HCT116 (cell line): ENCODE data around the gene MAPKAPK3.

Experiments
- CBX3 ChIP-seq: IDR thresholded peaks from 2 replicates; pipeline ENCODE4 v1.6.1; 2012; ENCODE audit warnings: low read depth
- EZH2phosphoT487 ChIP-seq: fragments of 200-600 bp; IDR thresholded peaks from 2 replicates; pipeline ENCODE4 v1.6.1; 2018; ENCODE audit warnings: antibody characterized with exemption, borderline replicate concordance
- FOSL1 ChIP-seq: IDR thresholded peaks from 2 replicates; pipeline ENCODE4 v1.6.1; 2012; ENCODE audit warnings: low read depth
- JUND ChIP-seq: IDR thresholded peaks from 2 replicates; pipeline ENCODE4 v1.6.1; 2012
- POLR2A ChIP-seq: IDR thresholded peaks from 2 replicates; pipeline ENCODE4 v1.7.0; 2011; ENCODE audit warnings: borderline replicate concordance; ENCODE audit not compliant: insufficient read depth, insufficient read length; ENCODE audit errors: extremely low read depth
- POLR2AphosphoS5 ChIP-seq: IDR thresholded peaks from 2 replicates; pipeline ENCODE4 v1.6.1; 2011; ENCODE audit warnings: mild to moderate bottlenecking, low read depth, low read length, moderate library complexity
- SP1 ChIP-seq: IDR thresholded peaks from 2 replicates; pipeline ENCODE4 v1.6.1; 2012; ENCODE audit warnings: low read depth
- ZNF274 ChIP-seq: fragments of 200-500 bp; sonication (Bioruptor generic); IDR thresholded peaks from 2 replicates; pipeline ENCODE4 v1.6.1; 2014; ENCODE audit warnings: mild to moderate bottlenecking, low read depth, low read length, inconsistent platforms
- TF ChIP-seq, protein P1 (sequence below), 3 experiments: fragments of 200-600 bp in 1 of 3; sonication (generic) in 1 of 3; IDR thresholded peaks in 2 of 3; conservative IDR thresholded peaks in 1 of 3; 2 replicates each; pipeline ENCODE4 v1.5.1; 2012 to 2017; ENCODE audit warnings: low read depth in 2 of 3, low read length in 2 of 3, antibody characterized with exemption in 1 of 3, borderline replicate concordance in 1 of 3, control low read depth in 1 of 3, mild to moderate bottlenecking in 1 of 3, mixed read lengths in 1 of 3, mixed run types in 1 of 3, moderate library complexity in 1 of 3; ENCODE audit not compliant: insufficient read depth in 1 of 3

DNA sequence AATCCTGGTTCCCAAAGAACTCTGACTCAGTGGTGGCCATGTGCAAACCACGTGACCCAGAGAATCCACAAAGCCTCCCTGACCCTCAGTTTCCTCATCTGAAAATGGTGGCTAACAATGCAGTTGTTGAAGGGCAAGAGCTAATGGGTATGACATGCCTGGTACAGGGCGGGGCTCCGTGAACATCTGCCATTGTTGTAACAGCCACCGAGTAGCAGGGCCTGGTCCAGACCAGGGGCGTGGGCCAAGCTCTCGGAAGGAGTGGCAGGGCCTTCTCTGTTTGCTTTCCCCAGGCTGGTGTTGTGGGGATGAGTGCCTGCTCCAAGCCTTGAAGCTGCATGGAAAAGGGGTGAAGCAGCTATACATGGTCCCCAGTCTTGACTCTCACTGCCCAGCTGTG is 13.4 kb downstream of the MAPKAPK3 start:
- TF ChIP-seq, protein P1, sequence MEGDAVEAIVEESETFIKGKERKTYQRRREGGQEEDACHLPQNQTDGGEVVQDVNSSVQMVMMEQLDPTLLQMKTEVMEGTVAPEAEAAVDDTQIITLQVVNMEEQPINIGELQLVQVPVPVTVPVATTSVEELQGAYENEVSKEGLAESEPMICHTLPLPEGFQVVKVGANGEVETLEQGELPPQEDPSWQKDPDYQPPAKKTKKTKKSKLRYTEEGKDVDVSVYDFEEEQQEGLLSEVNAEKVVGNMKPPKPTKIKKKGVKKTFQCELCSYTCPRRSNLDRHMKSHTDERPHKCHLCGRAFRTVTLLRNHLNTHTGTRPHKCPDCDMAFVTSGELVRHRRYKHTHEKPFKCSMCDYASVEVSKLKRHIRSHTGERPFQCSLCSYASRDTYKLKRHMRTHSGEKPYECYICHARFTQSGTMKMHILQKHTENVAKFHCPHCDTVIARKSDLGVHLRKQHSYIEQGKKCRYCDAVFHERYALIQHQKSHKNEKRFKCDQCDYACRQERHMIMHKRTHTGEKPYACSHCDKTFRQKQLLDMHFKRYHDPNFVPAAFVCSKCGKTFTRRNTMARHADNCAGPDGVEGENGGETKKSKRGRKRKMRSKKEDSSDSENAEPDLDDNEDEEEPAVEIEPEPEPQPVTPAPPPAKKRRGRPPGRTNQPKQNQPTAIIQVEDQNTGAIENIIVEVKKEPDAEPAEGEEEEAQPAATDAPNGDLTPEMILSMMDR (IDR thresholded peaks at IDR 0.05 in 2 of 3, conservative IDR thresholded peaks at IDR 0.05 in 1 of 3; ENCODE audit: borderline replicate concordance in 1 of 3, insufficient read depth in 1 of 3, low read depth in 2 of 3, low read length in 2 of 3), result no peak
- no peak for TF ChIP-seq ZNF274
- TF ChIP-seq POLR2A, result no peak
- no peak for TF ChIP-seq FOSL1
- no peak for TF ChIP-seq SP1
- no peak for TF ChIP-seq POLR2AphosphoS5
- TF ChIP-seq JUND, result no peak
- TF ChIP-seq EZH2phosphoT487, result no peak
- TF ChIP-seq CBX3, result no peak
